ENCODE results near the gene IFITM1.
"Not testable (repeated sequence)": the region's sequence is repeated elsewhere in the genome, so short reads cannot be mapped to it uniquely, and the experiment has no call there.

IFITM1 gene

DNA sequence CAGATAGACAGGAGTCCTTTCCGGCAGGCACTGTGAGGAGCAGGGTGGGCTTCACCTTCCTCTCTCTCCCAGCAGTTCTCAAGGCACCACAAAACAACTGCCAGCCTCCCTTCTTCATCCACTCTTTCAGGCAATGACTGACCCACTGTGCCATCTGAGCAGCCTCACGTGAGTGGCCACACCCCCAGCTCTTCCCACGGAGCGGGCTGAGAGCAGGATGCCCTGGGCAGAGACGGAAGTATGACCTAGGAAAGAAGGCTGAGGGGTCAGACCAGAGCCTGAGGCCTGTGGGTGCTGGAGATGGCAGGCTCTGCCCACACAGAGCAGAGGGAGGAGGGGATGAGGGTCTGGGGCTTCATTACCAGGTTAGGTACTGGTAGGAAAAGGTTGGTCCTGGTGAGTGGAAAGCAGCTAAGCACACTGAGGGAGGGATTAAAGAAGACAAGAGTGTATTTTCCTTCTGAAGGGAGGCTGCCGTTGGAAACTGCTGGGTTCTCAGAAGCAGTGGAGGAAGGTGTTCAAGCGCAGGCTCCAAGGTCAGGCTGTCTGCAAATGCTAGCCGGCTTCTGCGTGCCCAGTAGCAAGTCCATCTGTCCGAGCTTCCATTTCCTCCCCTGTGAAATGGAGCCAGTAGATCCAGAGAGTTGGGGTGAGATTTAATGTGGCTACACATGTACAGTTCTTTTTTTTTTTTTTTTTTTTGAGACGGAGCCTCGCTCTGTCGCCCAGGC is 31.0 kb upstream of the IFITM1 start:
- DNase-seq (ENCODE audit: low spot score) (no peak), FAIRE-seq (no peak)

- FAIRE-seq (no peak), DNase-seq (ENCODE audit: low spot score) (no peak)
Observed at GRCh38 chr11:283405-284104, 30.3 kb upstream of the IFITM1 start.

DNA sequence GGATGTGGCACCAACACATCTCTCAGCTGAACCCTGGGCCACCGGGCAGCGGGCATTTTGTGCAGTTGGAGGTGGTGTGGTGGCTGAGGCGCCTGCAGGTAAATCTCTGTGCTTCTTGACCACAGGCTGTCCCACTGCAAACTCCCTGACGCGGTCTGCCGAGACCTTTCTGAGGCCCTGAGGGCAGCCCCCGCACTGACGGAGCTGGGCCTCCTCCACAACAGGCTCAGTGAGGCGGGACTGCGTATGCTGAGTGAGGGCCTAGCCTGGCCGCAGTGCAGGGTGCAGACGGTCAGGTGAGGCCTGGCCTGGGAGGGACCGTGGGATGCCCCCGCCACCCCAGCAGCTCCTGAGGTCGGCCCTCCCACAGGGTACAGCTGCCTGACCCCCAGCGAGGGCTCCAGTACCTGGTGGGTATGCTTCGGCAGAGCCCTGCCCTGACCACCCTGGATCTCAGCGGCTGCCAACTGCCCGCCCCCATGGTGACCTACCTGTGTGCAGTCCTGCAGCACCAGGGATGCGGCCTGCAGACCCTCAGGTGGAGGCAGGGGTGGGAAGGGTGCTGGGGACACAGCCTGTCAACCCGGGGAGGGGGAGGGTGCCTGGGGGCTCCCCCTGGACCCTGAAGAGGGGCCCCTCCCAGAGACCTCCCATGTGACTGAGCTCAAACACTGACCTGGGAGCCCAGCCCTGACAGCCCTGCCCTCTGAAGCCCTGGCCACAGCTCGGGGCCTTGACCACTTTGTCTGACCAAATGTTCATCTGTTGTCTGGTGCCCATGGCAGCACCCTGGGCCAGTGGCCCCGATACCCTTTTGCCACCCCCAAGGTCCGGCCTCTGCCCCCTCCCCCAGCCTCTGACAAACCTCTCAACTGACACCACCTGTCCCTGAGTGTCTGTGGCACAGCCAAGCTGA is 29.5 kb upstream of the IFITM1 start:
- FAIRE-seq (no peak), DNase-seq (ENCODE audit: low spot score) (no peak)

GRCh38 chr11:285021-285893 is 28.6 kb upstream of the IFITM1 start:
- no peak for DNase-seq (ENCODE audit: low spot score)
- FAIRE-seq = no peak

DNA sequence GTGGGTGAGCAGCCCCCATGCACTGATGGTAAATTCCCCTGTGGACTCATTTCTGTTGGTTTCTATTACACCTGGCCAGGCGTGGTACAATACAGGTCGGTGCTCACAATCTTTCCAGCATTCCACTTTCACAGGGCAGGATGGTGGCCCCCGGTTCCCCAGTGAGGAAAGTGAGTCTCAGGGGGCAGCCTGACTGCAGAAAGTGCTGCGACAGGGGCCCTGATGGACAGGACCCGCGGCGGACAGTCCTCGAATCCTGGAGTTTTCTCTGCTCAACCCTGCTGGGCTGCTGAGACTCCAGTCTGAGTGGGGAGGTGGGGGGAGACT is 28.0 kb upstream of the IFITM1 start:
- DNase-seq (ENCODE audit: low spot score) = no peak

GRCh38 chr11:286977-287820 is 26.6 kb upstream of the IFITM1 start:
- DNase-seq (ENCODE audit: low spot score); FAIRE-seq: not testable (repeated sequence)

More for the DNA sequence above, 28.0 kb upstream of the IFITM1 start:
- FAIRE-seq = no peak

- FAIRE-seq = no peak
- no peak for DNase-seq (ENCODE audit: low spot score)
Observed at GRCh38 chr11:287821-288477, 25.9 kb upstream of the IFITM1 start.

GRCh38 chr11:288478-289397 is 25.1 kb upstream of the IFITM1 start, which contains the start of gene PGGHG:
Gene PGGHG, plus strand, starts transcription at chr11:289126. Its CDS starts 691 bp downstream, at chr11:289817.
- FAIRE-seq (no peak), DNase-seq (ENCODE audit: low spot score) (peak; percentile 18)

DNA sequence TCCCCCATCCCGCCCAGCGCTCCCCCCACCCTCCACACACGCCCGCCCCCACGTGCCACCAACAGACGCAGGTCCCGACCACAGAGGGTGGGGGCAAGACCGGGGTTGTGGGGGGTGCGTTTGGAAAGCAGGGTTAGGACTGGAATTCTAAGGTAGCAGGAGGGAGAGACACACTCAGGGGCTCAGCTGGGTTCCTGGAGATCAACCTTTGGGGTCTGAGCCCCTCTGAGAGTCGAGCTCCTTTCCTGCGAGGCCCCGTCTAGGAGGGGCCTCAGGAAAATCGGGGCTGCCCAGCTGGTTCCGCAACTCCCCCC is 24.5 kb upstream of the IFITM1 start:
- DNase-seq (ENCODE audit: low spot score) (no peak), FAIRE-seq (no peak)

GRCh38 chr11:289712-290620 is 23.9 kb upstream of the IFITM1 start:
- no peak for FAIRE-seq
- no peak for DNase-seq (ENCODE audit: low spot score)

- DNase-seq (ENCODE audit: low spot score) (no peak), FAIRE-seq (no peak)
Observed at GRCh38 chr11:290621-291231, 23.1 kb upstream of the IFITM1 start.

GRCh38 chr11:291281-292210 is 22.3 kb upstream of the IFITM1 start:
- DNase-seq (ENCODE audit: low spot score) = no peak
- no peak for FAIRE-seq

- DNase-seq (ENCODE audit: low spot score) (no peak), FAIRE-seq (no peak)
Observed at GRCh38 chr11:292211-293121, 21.4 kb upstream of the IFITM1 start.

GRCh38 chr11:293271-293851 is 20.5 kb upstream of the IFITM1 start:
- FAIRE-seq = no peak
- no peak for DNase-seq (ENCODE audit: low spot score)

Data from RCC 7860 (cell line).